GDM1 (cell line): ENCODE measurements around the gene PIGT.

ENCODE experiments used
- DNase-seq: peaks from one replicate; lab custom pipeline; 2025; lab: John Stamatoyannopoulos, UW

Gene PIGT

DNA sequence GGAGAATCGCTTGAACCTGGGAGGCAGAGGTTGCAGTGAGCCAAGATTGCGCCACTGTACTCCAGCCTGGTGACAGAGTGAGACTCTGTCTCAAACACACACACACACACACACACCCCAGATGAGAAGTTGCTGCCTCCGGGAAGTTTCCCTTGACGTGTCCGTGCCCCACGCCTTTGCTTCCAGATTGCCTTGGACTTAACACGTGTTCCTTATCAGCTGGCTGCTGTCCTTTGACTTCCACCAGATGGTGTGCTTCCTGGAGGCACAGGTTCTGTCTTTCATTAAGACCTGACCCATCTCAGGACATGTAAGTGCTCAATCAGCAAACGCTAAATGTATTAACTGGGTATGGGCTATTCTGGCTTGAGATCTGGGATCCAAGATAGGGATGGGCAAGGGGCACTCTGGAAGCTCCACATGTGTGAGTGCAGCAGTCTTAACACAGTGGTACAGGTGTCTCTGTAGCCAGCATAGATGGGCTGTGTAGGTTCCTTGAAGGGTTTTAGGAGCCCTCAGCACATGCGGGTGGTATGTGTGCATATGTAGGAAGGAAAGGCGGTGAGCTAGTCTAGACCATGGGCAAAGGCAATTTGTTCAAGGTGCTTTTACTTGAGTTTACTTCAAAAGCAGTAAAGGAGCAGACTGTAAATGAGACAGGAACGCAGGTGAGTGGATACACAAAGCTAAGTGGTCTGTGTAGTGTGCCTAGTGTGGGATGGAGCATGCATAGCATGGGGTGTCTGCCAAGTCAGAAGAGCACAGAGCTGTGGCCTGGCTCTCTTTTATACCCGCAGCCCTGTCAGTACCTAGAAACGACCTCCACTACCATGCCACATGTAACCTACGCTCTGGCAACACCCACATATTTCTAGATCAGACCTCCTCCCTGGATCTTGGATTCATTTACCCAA is 11.6 kb downstream of the PIGT start:
- DNase-seq, result no peak

DNA sequence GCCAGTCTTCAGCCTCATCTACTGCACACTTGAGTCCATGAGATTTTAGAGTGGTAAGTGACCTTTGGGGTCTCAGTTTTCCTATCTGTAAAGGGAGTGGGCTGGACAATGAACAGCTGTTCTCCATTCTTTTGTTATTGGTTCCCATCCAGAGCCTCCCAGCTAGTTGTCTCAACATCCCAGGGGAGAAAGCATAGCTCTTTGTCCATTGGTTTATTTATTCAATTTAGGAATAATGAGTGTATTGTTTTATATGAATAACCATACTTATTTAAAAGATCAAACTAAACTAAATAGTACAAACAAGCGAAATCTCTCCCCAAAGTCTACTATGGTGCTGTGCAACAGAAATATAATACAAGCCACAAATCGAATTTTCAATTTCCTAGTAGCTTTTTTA is 13.7 kb downstream of the PIGT start:
- no peak for DNase-seq

DNA sequence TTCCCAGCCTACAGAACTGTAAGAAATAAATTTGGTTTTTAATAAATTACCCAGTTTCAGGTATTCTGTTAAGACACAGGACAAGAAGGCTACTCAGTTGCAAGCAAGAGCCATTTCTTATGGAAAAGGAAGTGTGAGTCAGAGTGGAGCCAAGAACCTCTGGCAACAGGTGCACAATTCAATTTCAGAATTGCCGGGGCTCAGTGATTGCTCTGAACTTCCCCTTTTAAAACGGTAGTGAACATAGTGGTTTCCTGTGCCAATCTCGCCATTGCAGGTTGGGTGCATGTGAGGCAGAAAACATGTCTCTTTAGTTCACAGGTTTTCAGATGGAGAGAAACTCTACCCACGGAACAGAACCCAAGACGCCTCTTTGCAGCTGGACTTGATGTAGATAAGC is 16.4 kb downstream of the PIGT start:
- peak; percentile 69 for DNase-seq

DNA sequence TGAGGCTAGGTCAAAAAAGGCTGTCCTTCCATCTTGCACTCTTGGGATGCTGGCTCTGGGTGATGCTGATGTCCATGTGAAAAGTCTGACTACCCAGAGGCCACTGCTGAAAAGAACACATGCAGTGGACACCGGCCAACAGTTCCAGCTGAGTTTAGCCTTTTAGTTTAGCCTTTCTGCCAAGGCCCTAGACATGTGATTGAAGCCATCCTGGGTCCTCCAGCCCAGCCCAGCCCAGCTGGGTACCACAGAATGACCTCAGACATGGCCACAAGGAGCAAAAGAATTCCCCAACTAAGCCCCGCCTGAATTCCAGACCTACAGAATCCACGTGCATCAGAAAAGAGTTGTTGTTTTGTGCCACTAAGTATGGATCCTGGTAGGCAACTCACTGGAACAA is 17.4 kb downstream of the PIGT start:
- DNase-seq, result no peak

DNA sequence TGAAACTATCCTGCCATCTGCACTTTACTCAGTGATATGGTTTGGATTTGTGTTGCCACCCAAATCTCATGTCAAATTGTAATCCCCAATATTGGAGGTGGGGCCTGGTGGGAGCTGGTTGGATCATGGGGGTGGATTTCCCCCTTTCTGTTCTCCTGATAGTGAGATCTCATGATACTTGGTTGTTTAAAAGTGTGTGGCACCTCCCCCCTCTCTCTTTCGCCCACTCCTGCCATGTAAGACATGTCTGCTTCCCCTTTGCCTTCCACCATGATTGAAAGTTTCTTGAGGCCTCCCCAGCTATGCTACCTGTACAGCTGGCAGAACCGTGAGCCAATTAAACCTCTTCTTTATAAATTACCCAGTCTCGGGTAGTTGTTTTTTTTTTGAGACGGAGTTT is 18.0 kb downstream of the PIGT start:
- DNase-seq, result no peak

DNA sequence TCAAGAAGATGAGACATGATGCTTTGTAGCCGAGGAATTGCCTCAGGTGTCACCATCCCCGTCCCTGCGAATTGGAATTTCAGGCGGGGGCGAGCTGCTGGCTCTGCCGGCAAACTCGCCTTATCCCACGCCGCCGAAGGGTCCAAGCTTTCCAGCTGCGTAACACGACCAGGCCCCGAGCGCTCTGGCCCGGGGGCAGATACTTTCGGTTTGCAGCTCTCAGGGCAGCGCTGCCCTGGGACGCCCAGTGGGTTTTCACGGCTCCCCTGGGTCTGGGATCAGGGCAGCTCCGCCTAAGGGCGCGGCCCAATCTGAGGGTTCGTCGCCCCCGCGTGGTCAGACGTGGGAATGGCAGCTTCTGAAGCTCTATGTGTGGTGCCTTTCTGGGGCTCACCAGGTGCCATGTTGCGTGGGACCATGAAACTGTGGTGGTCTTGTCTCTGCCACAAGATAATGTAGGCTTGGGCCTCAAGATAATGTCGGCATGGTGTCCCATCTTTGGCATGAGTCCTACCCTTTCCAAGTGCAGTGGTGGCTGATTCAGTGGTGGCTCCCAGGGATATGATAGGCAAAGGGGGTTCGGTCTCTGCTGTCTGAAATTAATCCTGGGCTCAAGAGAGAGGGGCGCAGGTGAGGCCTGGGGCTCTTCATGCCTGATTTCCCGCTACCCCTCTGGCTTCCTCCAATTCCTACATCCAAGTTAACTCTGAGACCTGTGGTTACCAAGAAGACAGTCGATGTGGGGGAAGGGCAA is 21.0 kb downstream of the PIGT start:
- DNase-seq, result peak; percentile 77

DNA sequence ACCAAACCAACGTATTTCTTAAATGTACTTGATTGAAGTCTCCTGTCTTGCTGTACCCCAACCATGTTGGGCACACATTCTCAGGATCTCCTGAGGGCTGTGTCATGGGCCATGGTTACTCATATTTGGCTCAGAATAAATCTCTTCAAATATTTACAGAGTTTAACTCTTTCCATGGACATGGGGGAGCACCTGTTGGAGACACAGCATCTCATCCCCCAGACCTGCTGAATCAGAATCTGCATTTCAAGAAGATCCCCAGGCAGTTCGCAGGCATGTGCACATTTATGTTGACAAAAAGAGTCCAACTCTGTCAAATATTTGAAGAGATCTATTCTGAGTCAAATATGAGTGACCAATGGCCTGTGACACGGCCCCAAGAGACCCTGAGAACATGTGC is 24.5 kb downstream of the PIGT start:
- no peak for DNase-seq

DNA sequence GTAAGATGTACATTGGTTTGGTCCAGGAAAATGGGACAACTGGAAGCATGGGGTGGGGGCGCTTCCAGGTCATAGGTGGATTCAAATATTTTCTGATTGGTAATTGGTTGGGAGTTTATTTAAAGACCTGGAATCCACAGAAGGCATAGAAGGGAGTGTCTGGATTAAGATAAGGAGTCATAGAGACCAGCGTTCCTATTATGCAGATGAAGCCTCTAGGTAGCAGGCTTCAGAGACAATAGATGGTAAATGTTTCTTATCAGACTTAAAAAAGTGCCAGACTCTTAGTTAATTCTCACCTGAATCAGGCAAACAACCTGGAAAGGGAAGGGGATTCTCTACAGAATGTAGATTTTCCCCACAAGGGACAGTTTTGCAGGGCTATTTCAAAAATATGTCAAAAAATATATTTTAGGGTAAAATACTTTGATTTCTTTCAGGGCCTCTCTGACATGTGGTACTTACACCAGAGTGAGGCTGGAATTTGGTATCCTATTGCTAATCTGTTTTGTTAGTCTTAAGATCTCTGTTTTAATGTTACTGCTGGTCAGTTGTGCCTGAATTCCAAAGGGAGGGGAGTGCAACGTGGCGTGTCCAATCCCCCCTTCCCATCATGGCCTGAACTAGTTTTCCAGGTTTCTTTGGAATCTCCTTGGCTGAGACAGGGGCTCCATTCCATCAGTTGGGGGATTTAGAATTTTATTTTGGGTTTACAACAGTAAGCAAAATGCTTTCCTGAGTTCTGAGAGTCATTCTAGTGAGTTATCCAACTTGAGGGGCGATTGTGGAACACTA is 25.1 kb downstream of the PIGT start:
- DNase-seq, result no peak

DNA sequence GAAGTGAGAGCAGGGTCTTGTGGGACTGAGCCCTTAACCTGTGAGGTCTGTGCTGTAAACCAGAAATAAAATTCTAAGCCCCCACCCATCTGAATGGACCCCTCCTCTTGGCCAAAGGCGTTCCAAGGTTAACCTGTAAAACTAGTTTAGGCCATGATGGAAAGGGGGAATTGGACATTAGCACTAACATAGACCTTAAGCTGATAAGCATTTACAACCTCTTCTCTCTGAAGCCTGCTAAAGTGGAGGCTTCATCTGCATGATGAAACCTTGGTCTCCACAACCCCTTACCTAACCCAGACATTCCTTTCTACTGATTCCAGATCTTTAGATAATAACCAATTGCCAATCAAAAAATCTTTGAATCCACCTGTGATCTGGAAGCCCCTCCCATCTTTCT is 25.8 kb downstream of the PIGT start:
- DNase-seq, result no peak

DNA sequence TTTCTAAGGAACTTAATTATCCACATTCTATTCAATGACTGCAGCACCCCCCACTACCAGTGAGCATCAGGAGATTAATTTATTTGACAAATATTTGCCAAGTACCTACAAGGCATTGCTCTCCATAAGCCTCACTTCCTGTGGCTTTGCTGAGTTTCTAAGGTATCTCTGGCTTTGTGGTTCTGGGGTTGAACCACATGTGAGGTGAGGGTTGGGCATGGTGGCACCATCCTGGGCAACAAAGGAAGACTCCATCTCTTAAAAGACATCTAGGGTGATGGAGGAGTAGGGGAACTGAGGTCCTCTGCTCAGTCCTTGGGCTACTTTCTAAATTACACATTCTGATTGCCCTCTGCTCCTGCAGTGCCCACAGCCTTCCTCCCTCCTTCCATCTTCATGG is 28.1 kb downstream of the PIGT start:
- DNase-seq, result no peak

DNA sequence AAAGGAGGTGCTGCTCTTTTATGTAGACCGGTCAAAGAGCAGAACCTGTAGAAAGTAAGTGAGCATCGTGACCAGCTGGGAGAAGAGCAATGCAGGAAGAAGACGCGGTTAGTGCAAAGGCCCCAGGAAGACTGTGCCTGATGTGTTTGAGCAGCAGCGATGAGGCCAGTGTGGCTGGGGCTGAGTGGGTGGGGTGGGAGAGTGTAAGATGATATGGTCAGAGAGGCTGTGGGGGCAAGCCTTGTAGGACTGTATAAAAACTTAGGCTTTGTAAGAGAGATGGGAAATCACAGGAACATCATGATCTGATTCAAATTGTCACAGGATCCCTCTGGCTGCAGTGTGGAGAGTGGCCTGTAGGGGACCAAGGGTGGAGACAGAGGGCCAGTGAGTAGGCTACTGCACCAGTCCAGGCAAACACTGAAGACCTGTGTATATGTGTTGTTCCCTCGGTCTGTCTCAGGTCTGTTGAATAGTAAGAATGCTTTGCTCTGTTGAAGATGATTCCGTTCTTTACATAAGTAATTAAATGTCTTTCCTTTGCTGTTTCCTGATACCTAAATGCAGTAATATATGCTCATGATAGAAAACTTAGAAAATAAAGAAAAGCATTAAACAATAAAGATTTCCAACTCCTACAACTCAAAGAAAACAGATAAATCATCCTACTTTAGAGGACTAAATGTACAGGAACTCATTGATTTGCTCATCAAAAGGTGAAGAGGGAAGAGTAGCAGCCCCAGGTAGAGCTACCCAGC is 30.0 kb downstream of the PIGT start:
- DNase-seq, result peak; percentile 6

DNA sequence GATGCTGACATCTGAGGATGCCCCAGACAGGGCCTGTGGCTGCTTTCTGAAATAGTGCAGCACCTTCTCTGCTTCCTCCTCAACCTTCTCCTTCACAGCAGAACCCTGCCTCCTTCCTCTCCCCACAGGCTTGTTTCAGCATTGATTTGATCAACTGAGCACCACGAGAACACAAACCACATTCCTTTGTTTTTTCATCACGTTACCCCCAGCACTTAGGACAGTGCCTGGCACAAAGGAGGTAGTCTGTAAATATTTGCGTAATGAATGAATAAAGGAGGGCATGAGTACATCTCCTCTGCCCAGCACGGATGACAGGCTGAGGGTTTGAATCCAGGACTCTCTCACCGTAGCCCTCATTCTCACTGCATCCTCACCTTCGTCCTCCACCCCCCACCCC is 32.3 kb downstream of the PIGT start:
- DNase-seq, result no peak

DNA sequence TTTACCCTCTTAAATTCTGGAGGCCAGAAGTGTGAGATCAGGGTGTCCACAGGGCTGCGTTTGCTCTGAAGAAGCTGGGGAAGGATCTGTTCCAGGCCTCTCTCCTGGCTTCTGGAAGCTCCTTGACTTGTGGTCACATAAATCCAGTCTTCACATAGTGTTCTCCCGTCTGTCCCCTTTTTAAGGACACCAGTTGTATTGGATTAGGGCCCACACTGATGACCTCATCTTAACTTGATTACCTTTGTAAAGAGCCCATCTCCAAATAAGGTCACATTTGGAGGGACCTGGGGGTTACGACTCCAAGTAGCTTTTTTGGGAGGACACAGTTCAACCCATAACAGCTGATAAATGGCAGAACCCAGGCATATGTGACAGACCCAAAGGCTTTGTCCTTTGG is 33.6 kb downstream of the PIGT start:
- no peak for DNase-seq

DNA sequence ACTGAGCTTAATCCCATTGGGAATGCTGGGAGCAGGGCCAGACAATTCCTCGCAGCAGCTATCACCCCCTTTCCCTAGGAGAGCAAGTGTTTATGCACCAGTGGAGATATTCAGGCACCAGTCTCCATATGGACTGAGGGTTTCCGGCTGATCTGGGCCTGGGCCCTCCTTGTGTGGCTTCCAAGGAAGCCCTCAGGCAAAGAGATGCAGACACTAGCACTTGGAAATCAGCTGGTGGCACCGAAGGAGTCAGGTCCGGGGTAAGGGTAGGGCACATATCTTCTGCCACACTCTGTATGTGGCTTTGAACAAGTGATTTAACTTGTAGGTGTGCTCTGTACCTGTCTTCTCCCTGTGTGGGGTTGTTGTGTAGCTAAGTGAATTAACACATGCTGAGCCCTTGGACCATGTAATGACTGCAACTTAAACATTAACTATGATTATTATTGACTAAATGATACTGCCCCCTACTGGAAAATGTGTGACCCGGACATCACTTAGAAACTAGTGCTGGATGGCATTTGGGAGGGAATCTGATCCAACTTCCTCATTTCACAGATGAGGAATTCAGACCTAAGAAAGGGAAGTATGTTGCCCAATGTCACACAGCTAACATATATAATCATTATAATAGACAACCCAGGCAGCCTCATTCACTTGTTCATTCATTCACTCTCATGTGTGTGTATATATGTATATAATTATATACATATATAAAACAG is 34.3 kb downstream of the PIGT start:
- DNase-seq, result peak; percentile 71

DNA sequence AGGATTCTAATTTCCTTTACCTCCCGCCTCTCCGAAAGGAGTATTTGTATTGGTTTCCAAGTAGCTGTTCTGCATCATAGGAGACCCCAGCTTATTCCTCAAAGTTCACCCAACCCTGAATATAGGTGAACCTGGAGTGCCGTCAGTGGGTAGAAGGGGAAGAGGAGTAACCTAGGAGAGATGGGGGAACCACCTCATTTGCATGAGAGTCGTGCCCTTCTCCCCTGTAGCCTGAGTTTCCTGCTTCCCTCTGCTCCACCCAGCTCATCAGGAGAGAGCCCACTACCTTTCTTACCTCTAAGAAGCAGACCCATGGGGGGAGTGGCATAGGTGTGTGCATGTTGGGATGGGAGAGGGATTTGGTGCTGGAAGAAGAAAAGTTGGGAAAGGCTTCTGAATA is 36.3 kb downstream of the PIGT start:
- DNase-seq, result no peak

DNA sequence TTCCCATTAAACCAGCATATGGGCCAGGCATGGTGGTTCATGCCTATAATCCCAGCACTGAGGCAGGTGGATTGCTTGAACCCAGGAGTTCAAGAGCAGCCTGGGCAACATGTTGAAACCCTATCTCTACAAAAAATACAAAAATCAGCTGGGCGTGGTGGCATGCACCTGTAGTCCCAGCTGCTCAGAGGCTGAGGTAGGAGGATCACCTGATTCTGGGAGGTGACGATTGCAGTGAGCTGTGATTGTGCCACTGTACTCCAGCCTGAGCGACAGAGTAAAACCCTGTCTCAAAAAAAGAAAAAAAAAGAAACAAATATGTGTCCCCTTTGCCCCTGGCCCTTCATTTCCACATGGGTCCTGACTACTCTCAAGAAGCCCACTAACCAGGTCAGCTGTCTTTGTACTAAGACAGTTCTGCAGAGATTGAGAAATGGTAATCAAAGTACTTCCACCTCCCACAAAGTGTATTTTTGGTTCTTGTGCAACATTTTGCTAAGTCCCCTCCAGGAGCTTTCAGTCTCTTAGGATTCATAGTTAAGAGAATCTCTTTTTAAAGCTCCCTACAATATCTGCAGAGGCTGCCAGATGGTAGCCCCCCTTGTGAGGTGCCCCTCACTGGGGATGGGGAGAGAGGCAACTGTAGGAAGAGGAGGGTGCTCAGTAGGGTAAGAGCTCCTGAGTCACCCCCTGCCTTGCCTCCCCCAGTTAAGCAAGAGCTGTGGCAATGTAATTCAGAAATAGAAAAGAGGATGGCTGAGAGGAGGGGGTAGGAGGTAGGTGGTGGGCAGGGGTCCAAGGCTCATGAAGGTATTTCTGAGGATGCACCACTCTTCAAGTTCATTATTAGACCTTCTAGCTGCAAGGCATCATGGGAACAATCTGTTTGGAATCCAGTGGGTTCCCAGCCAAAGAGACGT is 37.1 kb downstream of the PIGT start:
- no peak for DNase-seq

DNA sequence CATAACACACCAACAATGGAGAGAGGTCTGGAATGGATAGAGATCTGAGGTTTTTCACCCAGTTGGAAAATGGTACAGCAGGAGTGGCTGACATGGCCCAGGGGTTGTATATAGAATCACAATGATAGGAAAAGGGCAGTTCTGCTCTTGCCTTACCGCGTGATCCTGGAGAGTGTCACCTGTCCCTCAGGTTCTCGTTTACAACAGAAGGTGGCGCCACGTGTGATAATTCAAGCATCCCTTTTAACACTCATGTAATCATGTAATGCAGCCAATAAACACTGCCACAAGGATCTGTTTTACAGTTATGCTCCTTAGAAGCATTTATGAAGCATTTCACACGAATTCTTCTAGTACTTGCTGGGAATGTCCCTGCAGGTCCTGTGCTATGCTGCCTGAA is 40.7 kb downstream of the PIGT start:
- DNase-seq, result no peak

DNA sequence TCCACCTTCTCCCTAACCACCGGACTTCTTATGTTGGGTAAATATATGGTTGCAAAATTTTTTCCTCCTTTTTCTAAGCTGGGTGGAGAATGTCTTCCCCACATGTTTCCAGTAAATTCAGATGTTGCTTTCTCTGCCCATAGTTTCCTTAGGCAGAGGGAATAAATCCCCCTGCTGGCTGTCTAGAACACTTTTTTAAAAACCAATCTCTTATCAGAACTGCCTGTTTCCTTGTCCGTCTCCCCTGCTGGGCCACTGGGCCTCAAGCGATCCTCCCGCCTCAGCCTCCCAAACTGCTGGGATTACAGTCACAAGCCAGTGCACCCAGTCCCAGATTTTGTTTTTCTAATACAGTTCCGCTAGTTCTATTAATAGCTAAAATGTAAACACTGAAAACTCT is 43.7 kb downstream of the PIGT start:
- DNase-seq, result no peak

DNA sequence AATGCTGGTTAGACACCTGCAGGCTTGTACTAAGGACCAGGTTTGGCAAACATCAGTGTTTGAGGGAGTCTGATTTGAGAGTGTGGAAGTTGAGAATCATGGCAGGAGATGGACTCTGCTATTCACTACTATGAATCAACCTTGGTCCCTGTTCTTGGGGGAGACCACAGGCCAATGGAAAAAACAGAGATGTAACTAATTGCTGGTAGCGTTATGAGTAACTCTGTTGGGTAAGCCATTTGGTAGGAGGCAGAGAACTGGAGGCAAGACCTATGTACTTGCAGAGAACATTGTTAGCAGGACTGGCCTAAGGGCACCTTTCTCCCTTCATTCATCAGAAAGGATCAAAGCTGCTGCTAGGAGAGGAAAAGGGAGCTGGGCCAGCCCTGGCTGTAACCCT is 45.3 kb downstream of the PIGT start:
- no peak for DNase-seq
